HG02571 (cell line): ENCODE data around the gene SFXN1.

Source experiments
- ATAC-seq: cut with Tn5 transposase; IDR thresholded peaks from one replicate; pipeline ENCODE4 v1.9.1; 2021; ENCODE audit warnings: mild to moderate bottlenecking, moderate library complexity; ENCODE audit not compliant: unreplicated experiment

The SFXN1 gene

DNA sequence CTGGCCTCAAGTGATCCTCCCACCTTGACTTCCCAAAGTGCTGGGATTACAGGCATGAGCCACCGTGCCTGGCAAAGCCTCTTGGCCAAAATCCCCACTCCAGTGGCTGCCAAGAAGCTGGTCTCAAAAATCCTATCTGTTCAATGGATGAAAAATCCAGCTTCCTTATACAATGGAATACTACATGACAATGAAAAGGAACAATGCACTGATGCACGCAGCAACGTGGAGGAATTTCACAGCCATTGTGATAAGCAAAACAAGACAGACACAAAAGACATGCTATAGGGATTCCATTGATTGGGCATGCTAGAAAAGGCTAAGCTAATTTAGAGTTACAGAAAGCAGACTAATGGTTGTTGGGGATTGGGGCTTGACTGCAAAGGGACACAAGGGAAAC is 13.1 kb upstream of the SFXN1 start:
- ATAC-seq: no peak

DNA sequence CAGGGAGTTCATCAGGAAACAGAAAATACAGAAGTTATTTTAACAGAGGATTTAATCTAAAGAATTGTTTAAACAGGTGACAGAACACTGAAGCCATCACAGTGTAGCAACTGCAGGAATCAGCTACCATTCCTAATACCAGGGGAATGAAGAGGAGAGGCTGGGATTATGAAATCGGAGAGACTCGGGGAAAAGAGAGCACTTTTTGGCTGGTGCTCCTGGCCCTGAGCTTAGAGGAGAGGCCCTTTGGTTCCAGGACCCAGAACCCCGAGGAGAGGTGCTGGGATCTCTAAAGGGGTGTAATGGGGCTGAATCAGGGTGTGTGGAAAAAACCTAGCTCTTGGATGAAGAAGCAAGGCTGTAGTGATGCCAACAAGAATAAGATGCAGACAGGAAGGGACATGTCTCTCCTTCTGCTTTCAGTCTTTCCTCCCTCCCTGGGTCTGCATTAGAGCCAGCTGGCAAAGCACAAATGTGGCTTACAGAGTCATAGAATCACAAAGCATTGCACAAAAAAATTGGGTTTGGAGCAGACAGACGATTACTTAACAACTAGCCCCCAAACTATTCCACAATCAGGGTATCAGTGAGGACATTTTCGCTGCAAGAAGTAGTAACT is 11.6 kb upstream of the SFXN1 start:
- no peak for ATAC-seq

DNA sequence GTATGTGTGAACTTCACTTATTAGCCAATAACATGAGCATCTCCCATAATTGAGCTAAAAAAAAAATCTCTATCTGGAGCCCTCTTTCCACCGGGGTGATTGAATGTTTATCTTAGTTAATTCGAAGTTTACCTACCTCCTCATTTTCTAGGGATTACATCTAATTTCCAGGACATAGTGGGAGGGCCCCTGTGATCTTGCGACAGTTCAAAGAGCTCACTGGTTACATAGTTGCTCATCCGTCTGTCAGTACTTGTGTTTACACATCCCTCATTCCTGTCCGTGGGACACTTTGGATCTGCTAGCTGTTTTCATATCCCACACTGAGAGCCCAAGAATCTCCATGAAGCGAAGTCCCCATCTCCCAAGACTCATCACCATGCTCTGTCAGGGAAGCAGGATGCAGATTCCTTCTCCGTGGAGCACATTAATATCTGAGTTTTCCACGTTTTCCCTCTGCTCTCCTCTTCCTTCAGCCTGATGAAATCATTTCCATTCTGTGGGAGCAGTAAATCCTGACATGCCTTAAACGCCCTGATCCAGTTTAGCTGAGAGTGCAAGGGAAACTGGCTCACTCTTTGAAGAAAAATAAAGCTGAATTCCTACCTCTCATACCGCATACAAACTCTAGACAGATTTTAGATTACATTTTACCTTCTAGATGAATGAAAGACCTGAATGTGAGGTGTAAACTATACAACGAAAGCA is 10.2 kb upstream of the SFXN1 start:
- no peak for ATAC-seq

DNA sequence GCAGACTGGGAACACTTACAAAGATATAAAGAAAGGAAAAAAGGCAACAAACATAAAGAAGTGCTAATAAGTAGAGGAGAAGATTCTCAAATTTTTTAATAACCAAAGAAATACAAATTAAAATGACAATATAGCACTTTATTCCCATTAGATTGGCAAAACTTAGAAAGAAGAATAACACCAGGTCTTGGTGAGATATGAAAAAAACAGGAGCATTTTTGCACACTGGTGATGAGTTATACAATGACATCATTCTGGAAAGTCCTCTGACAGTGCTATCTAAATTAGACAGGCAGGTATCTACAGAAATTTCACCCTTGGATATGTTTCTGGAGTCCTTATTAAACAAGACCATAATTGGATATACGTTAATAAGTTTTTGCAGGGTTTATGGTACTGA is 9.5 kb upstream of the SFXN1 start:
- ATAC-seq: no peak

DNA sequence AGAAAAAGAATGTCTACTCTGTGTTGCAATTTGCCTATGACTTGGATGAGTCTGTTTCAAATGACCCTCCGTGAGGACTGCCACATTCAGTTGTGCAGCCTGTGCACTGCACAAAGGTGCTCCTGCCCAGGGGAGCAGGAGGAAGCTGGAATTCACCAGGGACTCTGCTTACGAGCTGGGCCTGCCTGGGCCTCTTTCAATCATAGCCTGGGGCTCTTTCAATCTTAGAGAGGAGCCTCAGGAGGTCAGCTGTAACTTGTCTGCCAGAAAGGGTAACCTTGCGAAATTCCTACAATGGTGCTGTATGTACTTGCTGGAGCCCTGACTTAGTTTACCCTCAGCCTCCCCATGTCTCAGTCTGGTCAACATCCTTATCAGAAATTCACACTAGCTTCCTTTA is 8.4 kb upstream of the SFXN1 start:
- no peak for ATAC-seq

DNA sequence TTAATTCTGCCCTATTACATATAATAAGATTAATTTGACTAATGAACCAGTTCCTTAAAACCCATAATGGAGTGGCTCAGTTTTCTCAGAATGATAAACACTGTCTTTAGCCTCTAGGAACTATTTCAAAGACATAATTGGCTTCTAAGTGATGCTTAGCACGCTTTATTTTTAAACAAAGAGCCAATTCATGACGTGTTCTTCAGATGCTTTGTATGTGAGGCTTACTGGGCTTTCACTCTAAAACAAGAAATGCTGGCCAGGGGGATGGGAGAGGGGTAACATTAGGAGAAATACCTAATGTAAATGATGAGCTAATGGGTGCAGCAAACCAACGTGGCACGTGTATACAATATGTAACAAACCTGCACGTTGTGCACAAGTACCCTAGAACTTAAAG is 7.6 kb upstream of the SFXN1 start:
- no peak for ATAC-seq

DNA sequence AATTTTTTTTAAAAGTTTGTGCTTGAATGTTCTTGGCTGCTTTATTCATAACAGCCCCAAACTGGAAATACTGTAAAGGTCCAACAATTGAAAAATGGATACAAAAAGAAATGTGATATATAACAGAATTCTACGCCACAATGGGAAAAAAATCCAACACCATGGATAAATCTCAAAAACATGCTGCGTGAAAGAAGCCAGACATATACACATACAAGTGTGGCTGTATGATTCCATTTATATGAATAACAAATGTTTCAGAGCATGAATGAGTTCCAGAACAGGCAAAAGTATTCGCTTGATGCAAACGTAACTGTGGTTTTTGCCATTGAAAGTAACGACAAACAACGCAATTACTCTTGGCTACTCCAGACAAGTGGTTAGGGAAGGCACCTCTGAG is 7.2 kb upstream of the SFXN1 start:
- no peak for ATAC-seq

DNA sequence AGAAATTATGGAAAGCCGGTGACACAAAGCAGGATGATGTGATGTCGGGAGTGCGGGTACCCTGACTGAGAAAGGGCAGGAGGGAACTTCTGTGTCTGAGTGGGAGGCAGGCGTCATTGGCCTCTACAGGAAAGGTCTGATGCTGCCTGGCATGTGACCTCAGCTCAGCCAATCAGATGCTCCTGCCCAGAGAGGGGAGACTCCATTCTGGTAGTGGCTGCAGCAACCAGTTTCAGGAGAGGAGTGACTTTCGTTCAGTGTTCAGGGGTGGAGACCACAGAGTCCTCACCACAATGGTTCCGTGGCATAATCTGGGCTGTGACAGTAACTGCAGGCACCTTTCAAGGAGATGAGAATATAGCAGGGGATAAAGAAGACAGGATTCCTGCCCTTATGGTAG is 6.7 kb upstream of the SFXN1 start:
- ATAC-seq: no peak

DNA sequence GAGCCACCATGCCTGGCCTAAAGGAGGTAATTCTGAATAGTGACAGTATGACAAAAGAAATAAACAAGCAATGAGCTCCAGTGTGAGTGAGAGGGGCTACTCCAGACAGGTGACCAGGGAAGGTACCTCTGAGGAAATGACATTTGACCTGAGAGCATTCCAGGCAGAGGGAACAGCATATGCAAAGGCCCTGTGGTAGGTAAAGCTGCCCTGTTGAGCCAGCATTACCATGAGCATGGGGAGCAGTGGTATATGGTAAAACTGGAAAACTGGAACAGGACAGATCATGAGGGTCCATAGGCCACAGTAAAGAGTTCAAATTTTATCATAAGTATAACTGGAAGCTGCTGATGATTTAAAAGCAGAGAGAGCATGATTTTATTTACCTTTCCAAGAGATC is 6.0 kb upstream of the SFXN1 start:
- ATAC-seq: no peak

DNA sequence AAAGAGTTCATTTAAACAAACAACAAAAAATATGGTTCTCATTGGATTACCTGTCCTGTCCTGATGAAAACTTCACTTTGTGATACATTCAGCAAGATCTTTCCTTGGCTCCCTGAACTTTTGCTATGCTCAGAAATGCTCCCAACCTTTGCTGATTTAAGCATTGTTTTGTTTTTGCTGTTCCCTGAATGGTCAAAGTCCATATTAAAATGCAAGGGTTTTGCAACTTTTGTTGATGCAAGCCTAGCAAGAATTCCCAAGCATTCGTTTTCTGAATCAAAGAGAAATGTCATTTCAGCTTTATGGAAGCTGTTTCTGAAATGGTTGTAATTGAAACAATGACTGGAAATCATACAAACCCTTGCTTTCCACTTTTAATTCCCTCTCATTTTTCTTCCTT is 3.1 kb upstream of the SFXN1 start:
- ATAC-seq: no peak

DNA sequence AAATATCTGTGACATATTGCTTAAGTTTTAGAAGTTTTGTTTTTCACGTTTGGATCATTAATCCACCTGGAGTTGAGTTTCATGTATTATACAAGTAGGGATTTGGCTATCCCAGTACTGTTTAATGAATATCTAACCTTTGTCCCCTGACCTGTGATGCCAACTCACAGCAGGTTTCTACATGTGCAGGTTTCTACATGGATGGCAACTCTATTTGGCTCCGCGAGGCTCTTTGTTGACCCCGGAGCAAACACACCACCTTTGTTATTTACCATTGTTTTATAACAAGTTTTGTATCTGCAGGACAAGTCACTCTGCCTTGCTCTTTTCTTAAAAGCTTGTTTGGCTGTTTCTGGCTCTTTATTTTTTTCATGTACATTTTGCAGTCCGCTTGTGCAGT is 920 bp upstream of the SFXN1 start:
- no peak for ATAC-seq

DNA sequence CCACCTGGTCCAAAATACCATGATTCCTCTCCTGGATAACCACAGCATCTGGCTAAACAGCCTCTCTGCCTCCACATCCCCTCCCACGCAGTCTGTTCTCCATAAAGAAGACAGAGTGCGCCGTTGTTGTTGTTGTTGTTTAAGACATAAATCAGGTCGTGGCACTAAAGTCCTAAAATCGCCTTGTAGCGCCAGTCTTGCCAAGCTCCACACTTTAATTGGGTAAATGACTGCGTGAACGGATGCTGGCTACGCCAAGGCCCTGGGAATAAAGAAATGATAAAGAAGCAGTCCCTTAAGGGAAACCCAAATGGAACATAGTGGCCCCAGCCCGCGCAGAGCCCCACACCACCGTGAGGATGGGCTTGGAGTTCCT is 364 bp upstream of the SFXN1 start:
- ATAC-seq: no peak

DNA sequence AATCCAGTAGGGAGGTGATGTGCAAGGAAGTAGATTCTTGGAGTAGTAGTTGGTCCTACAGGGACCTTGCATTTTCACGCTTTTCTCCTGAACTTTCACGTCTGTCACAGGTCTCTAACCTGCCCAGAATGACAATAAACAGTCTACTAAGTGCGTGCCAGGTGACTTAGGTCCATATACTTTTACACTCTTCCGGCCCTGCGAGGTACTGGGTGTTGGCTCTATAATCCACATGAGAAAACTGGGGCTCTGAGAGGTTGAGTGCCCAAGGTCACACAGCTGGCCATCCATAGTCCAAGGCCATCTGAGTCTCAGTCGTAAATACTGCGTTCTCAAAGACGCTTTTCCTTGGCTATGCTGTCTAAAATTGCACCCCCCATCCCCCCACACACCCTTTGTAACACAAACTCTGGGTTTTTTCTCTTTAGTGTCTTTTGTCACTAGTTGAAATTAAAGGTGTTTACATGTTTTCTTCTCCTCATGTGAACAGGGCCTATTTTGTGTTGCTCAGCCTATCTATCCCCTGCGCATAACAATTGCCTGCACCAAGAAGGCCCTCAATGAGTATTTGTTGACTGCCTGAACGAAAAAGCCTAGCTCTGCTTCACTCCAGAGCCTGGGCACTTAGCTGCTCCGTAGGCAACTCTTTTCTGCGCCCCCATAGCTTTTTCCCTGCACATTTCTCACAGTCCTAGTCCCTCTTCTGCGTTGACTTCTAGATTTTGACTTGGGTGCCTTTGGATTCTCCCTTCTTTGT is 943 bp downstream of the SFXN1 start:
- peak; percentile 4 for ATAC-seq

DNA sequence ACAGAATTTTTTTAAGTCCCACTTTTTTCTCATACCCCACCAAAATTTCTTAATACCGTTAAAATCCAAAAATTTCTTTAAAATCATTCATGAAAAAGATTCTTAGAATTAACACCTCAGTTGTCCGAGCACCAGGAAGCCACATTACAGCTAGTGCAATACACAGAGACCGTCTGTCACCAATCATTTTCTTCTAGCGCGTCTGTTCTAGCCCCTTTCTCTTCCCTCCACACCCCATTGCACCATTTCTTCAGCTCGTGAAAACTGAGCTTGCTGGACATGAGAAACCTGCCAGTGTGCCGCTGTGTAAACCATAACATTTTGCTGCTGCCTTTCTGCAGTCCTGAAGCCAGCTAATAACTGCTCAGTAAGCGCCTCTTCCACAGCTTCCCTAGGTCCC is 5.0 kb downstream of the SFXN1 start:
- no peak for ATAC-seq

DNA sequence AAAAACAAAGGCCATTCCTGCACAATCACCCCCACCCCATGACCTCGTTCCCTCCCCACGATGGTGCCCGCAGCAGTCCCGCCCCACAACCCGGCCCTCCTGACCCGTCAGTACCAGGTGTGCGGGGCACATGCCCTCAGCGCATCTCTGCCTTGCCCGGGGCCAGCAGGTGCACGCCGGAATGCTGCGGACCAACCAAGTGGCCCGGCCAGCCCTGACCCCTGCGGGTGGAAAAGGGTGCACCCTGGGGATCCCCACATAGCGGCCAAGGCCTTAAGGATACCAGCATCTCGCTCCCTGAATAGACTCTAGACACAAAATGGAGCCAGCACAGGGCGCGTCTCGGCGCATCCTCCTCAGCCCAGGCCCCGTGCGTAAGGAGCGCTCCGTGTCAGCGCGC is 6.0 kb downstream of the SFXN1 start:
- no peak for ATAC-seq

DNA sequence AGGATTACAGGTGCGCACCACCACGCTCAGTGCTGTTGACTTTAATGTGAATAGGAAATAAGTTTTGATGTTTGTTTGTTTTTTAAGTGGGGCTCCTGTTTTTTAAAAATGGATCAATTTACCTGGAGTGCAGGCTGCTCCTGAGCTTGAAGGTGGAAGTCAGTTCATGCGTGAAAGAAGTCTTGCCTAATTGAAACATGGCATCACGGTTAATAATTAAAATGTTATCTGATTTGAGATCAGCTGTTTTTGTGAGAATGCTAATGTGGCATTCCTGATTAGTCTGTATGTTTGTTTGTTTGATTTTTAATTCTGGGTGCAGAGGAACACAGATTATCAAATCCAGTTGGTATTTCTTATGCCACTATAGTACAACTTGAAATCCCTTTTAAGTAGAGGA is 6.5 kb downstream of the SFXN1 start:
- ATAC-seq: no peak

DNA sequence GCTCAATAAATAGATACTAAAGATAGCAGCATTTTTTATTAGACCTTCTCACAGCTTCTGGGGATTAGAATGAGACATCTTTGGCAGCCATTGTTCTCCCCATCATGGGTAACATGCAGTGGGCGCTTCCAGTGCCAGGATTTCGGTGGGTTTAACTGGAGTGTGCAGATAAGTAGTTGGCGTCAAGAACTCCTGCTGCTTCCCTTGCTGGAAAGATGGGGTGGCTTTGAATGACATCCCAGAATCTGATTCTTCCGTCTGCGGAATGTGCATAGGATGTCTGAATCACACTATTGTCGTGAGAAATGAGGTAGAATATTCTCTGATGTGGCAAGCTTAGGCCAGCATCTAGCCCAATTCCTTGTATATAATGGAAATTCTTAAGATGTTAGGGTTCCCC is 7.3 kb downstream of the SFXN1 start:
- ATAC-seq: no peak

DNA sequence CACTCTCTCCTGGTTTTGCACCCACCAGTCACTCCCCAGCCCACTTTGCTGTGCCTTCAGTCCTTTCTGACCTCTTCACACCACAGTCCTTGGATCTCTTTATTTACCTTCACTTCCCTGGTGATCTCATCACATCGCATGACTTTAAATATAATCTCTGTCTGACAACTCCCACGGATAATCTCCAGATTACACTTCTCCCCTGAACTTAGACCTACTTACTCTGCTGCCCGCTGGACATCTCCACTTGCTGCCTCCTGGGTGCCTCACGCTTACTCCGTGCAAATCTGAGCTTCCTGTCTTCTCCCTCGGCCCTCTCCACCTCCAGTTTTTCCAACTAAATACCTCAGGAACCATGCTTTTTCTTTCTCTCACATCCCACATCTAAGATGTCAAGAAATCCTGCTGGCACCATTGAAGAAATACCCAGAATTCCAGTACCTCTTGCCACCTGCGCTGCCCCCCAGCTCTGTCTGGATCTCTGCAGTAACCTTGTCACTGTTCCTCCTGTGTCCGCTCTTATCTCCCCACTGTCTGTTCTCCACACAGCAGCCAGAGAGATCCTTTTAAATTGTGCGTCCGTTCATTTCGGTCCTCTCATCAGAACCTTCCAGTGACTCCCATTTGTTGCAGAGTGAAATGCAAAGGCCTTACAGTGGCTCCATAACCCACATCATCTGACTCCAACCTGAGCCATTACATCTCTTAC is 9.3 kb downstream of the SFXN1 start:
- no peak for ATAC-seq

DNA sequence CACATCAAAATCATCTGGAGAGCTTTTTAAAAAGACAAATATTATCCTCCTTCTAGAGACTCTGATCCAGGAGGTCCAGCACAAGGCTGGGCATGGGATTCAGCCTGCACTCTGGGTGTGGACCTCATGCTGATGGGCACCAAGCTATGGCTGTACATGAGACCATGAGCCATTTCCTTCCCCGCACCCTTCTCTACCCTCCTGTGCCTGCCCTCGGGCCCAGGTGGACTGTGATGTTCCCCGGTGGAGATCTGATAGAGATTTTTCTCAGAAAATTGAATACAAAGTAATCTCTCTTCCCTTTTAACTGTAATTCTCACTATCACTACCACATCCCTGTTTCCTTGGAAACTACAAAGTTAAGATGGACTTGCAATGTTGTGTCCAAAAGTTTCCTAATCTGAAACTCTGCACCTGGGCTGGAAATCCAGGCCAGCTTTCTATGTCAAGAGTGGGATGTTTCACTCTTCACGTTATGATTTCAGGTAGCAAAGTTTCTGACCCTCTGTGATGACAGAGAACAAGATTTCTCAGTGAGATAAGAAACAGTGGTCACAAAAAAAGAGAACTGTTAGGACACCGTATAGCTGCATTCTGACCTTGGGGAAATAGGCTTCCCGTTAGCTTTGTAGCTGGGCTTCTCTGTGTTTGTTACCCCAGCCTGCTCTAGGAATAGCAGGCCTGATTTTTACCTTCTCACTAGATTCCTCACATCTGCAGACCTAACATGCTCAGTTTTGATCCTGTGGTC is 11.5 kb downstream of the SFXN1 start:
- no peak for ATAC-seq

DNA sequence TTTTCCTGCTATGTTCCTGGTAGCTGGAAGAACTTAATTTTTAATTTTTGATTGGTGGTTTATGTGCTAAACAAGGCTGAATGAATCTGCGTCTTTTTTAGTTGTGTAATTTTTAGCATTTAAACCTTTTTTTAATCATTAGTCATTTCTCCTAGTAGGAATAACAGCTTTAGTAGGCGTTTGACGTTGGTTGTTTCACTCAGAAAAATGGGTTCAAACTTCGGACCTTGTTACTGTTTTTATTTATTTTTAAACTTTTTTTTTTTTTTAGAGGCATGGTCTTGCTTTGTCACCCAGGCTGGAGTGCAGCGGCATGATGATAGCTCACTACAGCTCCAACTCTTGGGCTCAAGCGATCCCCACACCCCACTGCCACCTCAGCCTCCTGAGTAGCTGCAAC is 12.9 kb downstream of the SFXN1 start:
- no peak for ATAC-seq

DNA sequence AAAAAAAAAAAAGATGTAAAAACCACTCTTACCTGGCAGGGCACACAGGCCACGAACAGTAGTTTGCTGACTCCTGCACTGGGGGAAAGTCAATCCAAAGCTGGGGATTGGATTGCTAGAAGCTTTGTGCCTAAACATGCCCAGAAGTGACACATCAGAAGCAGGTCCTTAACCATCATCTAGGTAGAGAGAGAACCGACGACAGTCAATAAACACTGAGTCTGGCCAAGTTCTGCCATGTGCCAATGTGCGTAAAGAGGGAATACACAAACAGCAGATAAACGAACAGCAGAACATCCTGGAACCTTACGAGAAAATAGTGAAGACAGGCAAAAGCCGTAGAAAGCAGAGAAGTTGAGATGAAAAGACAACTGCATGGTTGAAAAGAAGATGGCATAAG is 14.9 kb downstream of the SFXN1 start:
- no peak for ATAC-seq
